IMR-90 (cell line): ENCODE measurements around the gene GPATCH2. TPM values are rescaled to one million over a fixed set of nuclear protein-coding genes. Genes with fewer than 3 reads are reported as not detected.

Experiments used
- ATAC-seq: fragments of 200-7000 bp; cut with Tn5 transposase; 2 replicates; pipeline ENCODE4 v1.9.1; 2020; ENCODE audit warnings: low read depth, mild to moderate bottlenecking, moderate library complexity
- BruUV-seq: library from RNA; stranded (reverse); fragments of 400-500 nt; replicated peaks from 2 replicates; lab custom pipeline; 2021; lab: Mats Ljungman, UMichigan
- CTCF ChIA-PET: fragments of 300-600 bp; formaldehyde crosslinking; extraction: SDS; loops from one replicate; lab custom pipeline; 2021; ENCODE audit warnings: antibody characterized with exemption; lab: Yijun Ruan, JAX
- POLR2A ChIA-PET: fragments of 300-600 bp; sonication (Branson Sonifier 250); formaldehyde crosslinking; loops from one replicate; lab custom pipeline; 2022; ENCODE audit warnings: antibody characterized with exemption; ENCODE audit not compliant: unreplicated experiment; lab: Charles Lee
- DNase-seq: peaks from one replicate; pipeline ENCODE4 v3.0.0; 2013
- H2AFZ ChIP-seq: replicated peaks from 2 replicates; pipeline ENCODE3; 2013; ENCODE audit warnings: low read length, mild to moderate bottlenecking; ENCODE audit not compliant: poor library complexity
- H2AK5ac ChIP-seq: 2 replicates; pipeline ENCODE4 v1.6.1; 2013; ENCODE audit warnings: low read depth, low read length, inconsistent platforms
- H2AK9ac ChIP-seq: replicated peaks from 2 replicates; pipeline ENCODE3; 2013; ENCODE audit warnings: mild to moderate bottlenecking, low read depth, low read length, moderate library complexity; ENCODE audit not compliant: poor library complexity
- H2BK120ac ChIP-seq: 2 replicates; pipeline ENCODE4 v1.6.1; 2013; ENCODE audit warnings: low read depth, low read length, inconsistent platforms
- H2BK15ac ChIP-seq: 3 replicates; pipeline ENCODE4 v1.6.1; 2013; ENCODE audit warnings: low read depth, low read length, inconsistent platforms
- H2BK20ac ChIP-seq: 2 replicates; pipeline ENCODE4 v1.6.1; 2013; ENCODE audit warnings: low read depth, mild to moderate bottlenecking, inconsistent platforms, low read length, moderate library complexity
- H2BK5ac ChIP-seq: 2 replicates; pipeline ENCODE4 v1.6.1; 2013; ENCODE audit warnings: mild to moderate bottlenecking, low read depth, low read length, inconsistent platforms; ENCODE audit not compliant: poor library complexity, severe bottlenecking
- H3K14ac ChIP-seq: replicated peaks from 2 replicates; pipeline ENCODE4 v1.6.1; 2013; ENCODE audit warnings: low read depth, low read length, inconsistent platforms
- H3K18ac ChIP-seq: 2 replicates; pipeline ENCODE4 v1.6.1; 2013; ENCODE audit warnings: low read depth, low read length, control low read depth
- H3K23ac ChIP-seq: 2 replicates; pipeline ENCODE4 v1.6.1; 2013; ENCODE audit warnings: low read depth, low read length, inconsistent platforms
- H3K27ac ChIP-seq: 2 replicates; pipeline ENCODE4 v1.5.1; 2013; ENCODE audit warnings: mild to moderate bottlenecking, control low read depth, low read length; ENCODE audit not compliant: insufficient read depth
- H3K27me3 ChIP-seq: 2 replicates; pipeline ENCODE4 v1.6.1; 2013; ENCODE audit warnings: low read length; ENCODE audit not compliant: control insufficient read depth, insufficient read depth
- H3K36me3 ChIP-seq: 2 replicates; pipeline ENCODE4 v1.6.1; 2013; ENCODE audit warnings: low read length, mixed read lengths; ENCODE audit not compliant: control insufficient read depth, insufficient read depth
- H3K4ac ChIP-seq: 2 replicates; pipeline ENCODE4 v1.6.1; 2013; ENCODE audit warnings: low read depth, low read length, inconsistent platforms
- H3K4me1 ChIP-seq: 2 replicates; pipeline ENCODE4 v1.6.1; 2013; ENCODE audit warnings: low read length, mixed read lengths; ENCODE audit not compliant: control insufficient read depth, insufficient read depth
- H3K4me2 ChIP-seq: 2 replicates; pipeline ENCODE4 v1.6.1; 2013; ENCODE audit warnings: low read depth, mild to moderate bottlenecking, control low read depth, low read length, moderate library complexity
- H3K4me3 ChIP-seq: 2 replicates; pipeline ENCODE4 v1.5.1; 2013; ENCODE audit warnings: low read depth, mild to moderate bottlenecking, control low read depth, low read length, moderate library complexity; ENCODE audit not compliant: insufficient read depth
- H3K56ac ChIP-seq: 2 replicates; pipeline ENCODE4 v1.6.1; 2013; ENCODE audit warnings: low read length, inconsistent platforms; ENCODE audit not compliant: insufficient read depth; ENCODE audit errors: extremely low read depth
- H3K79me1 ChIP-seq, 2 experiments: 2 replicates each; pipeline ENCODE4 v1.6.1; 2013; ENCODE audit warnings: low read length in 2 of 2, inconsistent platforms in 1 of 2, low read depth in 1 of 2
- H3K9ac ChIP-seq: 2 replicates; pipeline ENCODE4 v1.6.1; 2013; ENCODE audit warnings: low read depth, low read length, control low read depth
- H3K9me1 ChIP-seq: 2 replicates; pipeline ENCODE4 v1.6.1; 2013; ENCODE audit warnings: low read length, inconsistent platforms; ENCODE audit not compliant: insufficient read depth
- H3K9me3 ChIP-seq: 2 replicates; pipeline ENCODE4 v1.6.1; 2013; ENCODE audit warnings: low read length; ENCODE audit not compliant: control insufficient read depth, insufficient read depth
- H4K20me1 ChIP-seq: 2 replicates; pipeline ENCODE4 v1.6.1; 2013; ENCODE audit warnings: low read length, inconsistent platforms; ENCODE audit not compliant: insufficient read depth
- H4K5ac ChIP-seq: 2 replicates; pipeline ENCODE4 v1.6.1; 2013; ENCODE audit warnings: mild to moderate bottlenecking, low read depth, low read length, control low read depth
- H4K8ac ChIP-seq, 2 experiments: 2 replicates each; pipeline ENCODE4 v1.6.1; 2013; ENCODE audit warnings: low read depth in 2 of 2, low read length in 2 of 2, control low read depth in 1 of 2, inconsistent platforms in 1 of 2
- H4K91ac ChIP-seq: 2 replicates; pipeline ENCODE4 v1.6.1; 2013; ENCODE audit warnings: low read depth, low read length, inconsistent platforms; ENCODE audit not compliant: insufficient read depth
- BHLHE40 ChIP-seq: fragments of 150-350 bp; IDR thresholded peaks from 2 replicates; pipeline ENCODE4 v1.6.1; 2016; ENCODE audit warnings: mild to moderate bottlenecking, low read depth, low read length
- FOS ChIP-seq: fragments of 150-350 bp; IDR thresholded peaks from 2 replicates; pipeline ENCODE4 v1.6.1; 2016; ENCODE audit warnings: low read depth, low read length
- MAZ ChIP-seq: IDR thresholded peaks from 2 replicates; pipeline ENCODE4 v1.6.1; 2012; ENCODE audit warnings: low read depth, mild to moderate bottlenecking, low read length, improper control_type of control experiment, moderate library complexity, borderline replicate concordance
- MXI1 ChIP-seq: IDR thresholded peaks from 2 replicates; pipeline ENCODE4 v1.6.1; 2012; ENCODE audit warnings: low read depth, mild to moderate bottlenecking, low read length, moderate library complexity, borderline replicate concordance
- NFE2L2 ChIP-seq: fragments of 150-350 bp; IDR thresholded peaks from 2 replicates; pipeline ENCODE4 v1.6.1; 2016; ENCODE audit warnings: low read depth, mild to moderate bottlenecking, low read length
- POLR2A ChIP-seq: IDR thresholded peaks from 2 replicates; pipeline ENCODE4 v1.6.1; 2012; ENCODE audit warnings: mild to moderate bottlenecking, low read depth, low read length
- RAD21 ChIP-seq: IDR thresholded peaks from 2 replicates; pipeline ENCODE4 v1.6.1; 2012; ENCODE audit warnings: low read length, improper control_type of control experiment
- RFX5 ChIP-seq: IDR thresholded peaks from 2 replicates; pipeline ENCODE4 v1.8.0; 2012; ENCODE audit warnings: low read depth, mild to moderate bottlenecking, low read length, moderate library complexity
- dilution Hi-C: fragments of 300-500 bp; cut with HindIII; formaldehyde crosslinking; loops from one replicate; pipeline ENCODE4 v1.14.3; 2018; ENCODE audit warnings: low sequenced_read_pairs; ENCODE audit not compliant: unreplicated experiment
- in situ Hi-C: fragments of 300-500 bp; cut with MboI; formaldehyde crosslinking; loops from 3 replicates; pipeline ENCODE4 v1.14.3; 2019; ENCODE audit warnings: low sequenced_read_pairs, inconsistent platforms, mixed read lengths
- intact Hi-C: fragments of 100-400 bp; cut with micrococcal nuclease; formaldehyde crosslinking; loops from 2 replicates; pipeline ENCODE4 v1.10.0; 2022
- polyA plus RNA-seq, 3 experiments: library from polyadenylated mRNA; depleted of rRNA; stranded (reverse); fragments of >200 nt; gene quantifications; 2 replicates each; pipeline ENCODE4 v1.2.3, GENCODE V29; 2012; ENCODE audit warnings: low replicate concordance in 1 of 3
- total RNA-seq: library from RNA; depleted of rRNA; stranded (reverse); fragments of >200 nt; gene quantifications from 2 replicates; pipeline ENCODE4 v1.2.3, GENCODE V29; 2012
- TF ChIP-seq, protein P1 (sequence below): fragments of 150-350 bp; IDR thresholded peaks from 2 replicates; pipeline ENCODE4 v1.6.1; 2016; ENCODE audit warnings: low read depth, mild to moderate bottlenecking, low read length, moderate library complexity, borderline replicate concordance

GPATCH2 gene
- total and polyA plus RNA-seq, 2 of the 4 experiments (the other 2 are of a cell fraction), result 4.7 to 11.8 TPM

DNA sequence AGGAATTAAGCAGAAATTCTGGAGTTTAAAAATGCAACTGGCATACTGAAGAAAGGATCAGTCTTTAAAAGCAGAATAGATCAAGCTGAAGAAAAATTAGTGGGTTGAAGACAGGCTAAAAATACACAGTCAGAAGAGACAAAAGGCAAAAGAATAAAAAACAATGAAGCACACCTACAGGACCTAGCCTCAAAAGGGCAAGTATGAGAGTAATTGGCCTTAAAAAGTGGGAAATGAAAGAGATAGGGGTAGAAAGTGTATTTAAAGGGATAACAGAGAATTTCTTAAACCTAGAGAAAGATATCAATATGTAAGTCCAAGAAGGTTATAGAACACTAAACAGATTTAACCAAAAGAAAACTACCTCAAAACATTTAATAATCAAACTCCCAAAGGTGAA is 152.4 kb downstream of the GPATCH2 start:
- Histone ChIP-seq H2BK15ac (no peak overlapping the region), H3K4me3 (no peak overlapping the region), H2AK5ac (no peak overlapping the region), H3K9me3 (no peaks in the 10 kb centered on the region), H2BK120ac (no peak overlapping the region), H3K36me3 (0 out of 2 replicates have a peak, but pooled peaks cover 3% of the 10 kb centered on the region), H3K56ac (no peak overlapping the region), H3K4ac (no peak overlapping the region), H3K27ac (no peak overlapping the region), H2BK20ac (no peak overlapping the region), H3K18ac (no peak overlapping the region), H3K4me1 (no peaks in the 10 kb centered on the region), H4K91ac (no peak overlapping the region), H2AK9ac (no peak overlapping the region), H3K23ac (no peak overlapping the region), H2AFZ (no peak overlapping the region), H3K9ac (no peak overlapping the region), H3K14ac (no peak overlapping the region), H3K4me2 (no peak overlapping the region), H3K79me1 (no peaks in the 10 kb centered on the region; a peak in 2 of 4 replicates), H3K9me1 (peaks cover 10% of the 10 kb centered on the region; the same call in 1 of the 2 replicates), H2BK5ac (no peak overlapping the region), H4K8ac (no peak overlapping the region), H4K5ac (no peak overlapping the region), H4K20me1 (no peaks in the 10 kb centered on the region), H3K27me3 (no peaks in the 10 kb centered on the region)
- intact Hi-C loops, result no loop called here
- in situ Hi-C loops, result no loop called here
- no peak for TF ChIP-seq RAD21
- no peak for TF ChIP-seq MXI1
- TF ChIP-seq, protein P1, sequence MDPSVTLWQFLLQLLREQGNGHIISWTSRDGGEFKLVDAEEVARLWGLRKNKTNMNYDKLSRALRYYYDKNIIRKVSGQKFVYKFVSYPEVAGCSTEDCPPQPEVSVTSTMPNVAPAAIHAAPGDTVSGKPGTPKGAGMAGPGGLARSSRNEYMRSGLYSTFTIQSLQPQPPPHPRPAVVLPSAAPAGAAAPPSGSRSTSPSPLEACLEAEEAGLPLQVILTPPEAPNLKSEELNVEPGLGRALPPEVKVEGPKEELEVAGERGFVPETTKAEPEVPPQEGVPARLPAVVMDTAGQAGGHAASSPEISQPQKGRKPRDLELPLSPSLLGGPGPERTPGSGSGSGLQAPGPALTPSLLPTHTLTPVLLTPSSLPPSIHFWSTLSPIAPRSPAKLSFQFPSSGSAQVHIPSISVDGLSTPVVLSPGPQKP, result no peak
- no peak for TF ChIP-seq POLR2A
- TF ChIP-seq RFX5, result no peak
- no peak for TF ChIP-seq FOS
- no peak for TF ChIP-seq BHLHE40
- TF ChIP-seq NFE2L2, result no peak
- TF ChIP-seq MAZ, result no peak
- POLR2A ChIA-PET, result no interaction called here
- CTCF ChIA-PET, result no interaction called here
- ATAC-seq, result no peak
- BruUV-seq, result no TSS peak
- DNase-seq, result no peak
- dilution Hi-C loops, result no loop called here
